ENCODE results near the gene INHBB.

Gene INHBB

GRCh38 chr2:120398051-120398995 is 52.4 kb downstream of the INHBB start:
- no peak for DNase-seq (ENCODE audit: low read depth)

- no peak for DNase-seq (ENCODE audit: low read depth)
Observed at GRCh38 chr2:120398996-120399888, 53.3 kb downstream of the INHBB start.

- no peak for DNase-seq (ENCODE audit: low read depth)
Observed at GRCh38 chr2:120399889-120400240, 53.9 kb downstream of the INHBB start.

- no peak for DNase-seq (ENCODE audit: low read depth)
Observed at GRCh38 chr2:120400551-120400950, 54.6 kb downstream of the INHBB start.
